Breast epithelium (tissue), 3 donors: ENCODE data around the gene SPRED2.

ENCODE experiments used
- POLR2A ChIP-seq: fragments of 450-650 bp; IDR thresholded peaks from one replicate; pipeline ENCODE4 v1.6.1; 2016; ENCODE audit warnings: antibody characterized with exemption, mild to moderate bottlenecking, moderate library complexity
- POLR2AphosphoS5 ChIP-seq, 3 donors: sonication (generic); formaldehyde crosslinking; IDR thresholded peaks; one replicate each; pipeline ENCODE4 v1.6.1; 2017; ENCODE audit warnings: antibody characterized with exemption in 3 of 3
- TF ChIP-seq, protein P1 (sequence below), 3 donors: fragments of 450-650 bp; IDR thresholded peaks; one replicate each; pipeline ENCODE4 v1.5.1; 2016 to 2017; ENCODE audit warnings: antibody characterized with exemption in 3 of 3, mild to moderate bottlenecking in 3 of 3, moderate library complexity in 3 of 3

DNA sequence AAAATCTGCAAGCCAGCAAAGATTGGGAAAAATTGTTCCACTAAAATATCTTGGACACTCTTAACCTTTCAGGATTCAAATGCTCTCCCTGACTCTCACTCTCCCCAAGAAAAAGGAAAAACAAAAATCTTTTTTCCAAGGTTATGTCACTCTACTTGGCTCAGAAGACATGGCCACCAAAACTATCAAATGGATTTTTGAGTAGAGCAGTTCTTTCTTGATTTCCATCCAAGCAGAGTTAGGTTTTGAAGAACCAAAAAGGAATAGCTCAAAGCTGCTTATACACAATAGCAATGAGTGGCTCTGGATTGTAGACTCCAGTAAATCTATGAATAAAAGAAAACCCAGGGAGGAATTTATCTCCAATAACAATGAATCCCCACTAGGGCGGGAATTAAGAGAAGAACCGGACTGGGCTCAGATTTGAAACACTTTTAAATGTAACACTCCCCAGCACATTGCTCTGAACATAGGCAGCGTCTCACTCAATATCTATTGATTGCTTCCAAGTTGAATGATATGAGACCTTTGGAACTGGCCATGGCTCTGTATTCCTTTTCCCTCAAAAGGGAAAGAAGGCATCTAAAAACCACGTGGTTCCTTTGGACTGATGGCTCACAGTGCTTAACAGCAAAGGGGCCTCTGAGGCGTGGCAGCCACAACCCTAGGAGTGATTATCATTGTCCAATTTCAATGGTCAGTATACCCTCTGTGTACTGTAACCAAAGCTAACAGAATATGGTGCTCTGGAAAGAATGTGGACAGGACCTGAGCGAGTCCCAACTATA lies 68.3 kb downstream of the SPRED2 start:
- TF ChIP-seq, protein P1, sequence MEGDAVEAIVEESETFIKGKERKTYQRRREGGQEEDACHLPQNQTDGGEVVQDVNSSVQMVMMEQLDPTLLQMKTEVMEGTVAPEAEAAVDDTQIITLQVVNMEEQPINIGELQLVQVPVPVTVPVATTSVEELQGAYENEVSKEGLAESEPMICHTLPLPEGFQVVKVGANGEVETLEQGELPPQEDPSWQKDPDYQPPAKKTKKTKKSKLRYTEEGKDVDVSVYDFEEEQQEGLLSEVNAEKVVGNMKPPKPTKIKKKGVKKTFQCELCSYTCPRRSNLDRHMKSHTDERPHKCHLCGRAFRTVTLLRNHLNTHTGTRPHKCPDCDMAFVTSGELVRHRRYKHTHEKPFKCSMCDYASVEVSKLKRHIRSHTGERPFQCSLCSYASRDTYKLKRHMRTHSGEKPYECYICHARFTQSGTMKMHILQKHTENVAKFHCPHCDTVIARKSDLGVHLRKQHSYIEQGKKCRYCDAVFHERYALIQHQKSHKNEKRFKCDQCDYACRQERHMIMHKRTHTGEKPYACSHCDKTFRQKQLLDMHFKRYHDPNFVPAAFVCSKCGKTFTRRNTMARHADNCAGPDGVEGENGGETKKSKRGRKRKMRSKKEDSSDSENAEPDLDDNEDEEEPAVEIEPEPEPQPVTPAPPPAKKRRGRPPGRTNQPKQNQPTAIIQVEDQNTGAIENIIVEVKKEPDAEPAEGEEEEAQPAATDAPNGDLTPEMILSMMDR (IDR thresholded peaks at IDR 0.05) = no peak
- no peak for TF ChIP-seq POLR2A
- TF ChIP-seq POLR2AphosphoS5 (IDR thresholded peaks at IDR 0.05) = no peak
